SKM-1 treated with dmso at 0.1 percent for 144 hours (cell line): ENCODE data around the gene PACSIN1.

Experiments
- DNase-seq: peaks from one replicate; lab custom pipeline; 2025; ENCODE audit not compliant: unreplicated experiment; lab: John Stamatoyannopoulos, UW

Gene PACSIN1

DNA sequence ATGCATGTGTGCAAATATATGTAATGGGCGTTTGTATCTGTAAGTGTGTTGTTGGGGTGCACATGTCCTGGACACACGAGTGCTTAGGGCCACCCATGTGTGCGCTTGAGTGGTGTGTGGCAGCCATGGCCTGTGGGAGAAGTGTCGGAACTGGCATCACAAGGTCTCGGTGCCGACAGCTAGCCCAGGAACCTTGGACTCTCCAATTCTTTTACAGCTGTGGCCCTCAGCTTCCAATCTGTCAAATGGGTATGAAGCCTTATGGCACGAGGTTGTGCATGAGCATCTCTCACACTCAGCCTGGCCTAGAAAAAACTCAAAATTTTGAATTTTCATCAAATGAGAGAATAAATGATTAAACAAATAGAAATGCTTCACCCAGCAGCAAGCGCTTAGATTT lies 48.2 kb downstream of the PACSIN1 start:
- no peak for DNase-seq

DNA sequence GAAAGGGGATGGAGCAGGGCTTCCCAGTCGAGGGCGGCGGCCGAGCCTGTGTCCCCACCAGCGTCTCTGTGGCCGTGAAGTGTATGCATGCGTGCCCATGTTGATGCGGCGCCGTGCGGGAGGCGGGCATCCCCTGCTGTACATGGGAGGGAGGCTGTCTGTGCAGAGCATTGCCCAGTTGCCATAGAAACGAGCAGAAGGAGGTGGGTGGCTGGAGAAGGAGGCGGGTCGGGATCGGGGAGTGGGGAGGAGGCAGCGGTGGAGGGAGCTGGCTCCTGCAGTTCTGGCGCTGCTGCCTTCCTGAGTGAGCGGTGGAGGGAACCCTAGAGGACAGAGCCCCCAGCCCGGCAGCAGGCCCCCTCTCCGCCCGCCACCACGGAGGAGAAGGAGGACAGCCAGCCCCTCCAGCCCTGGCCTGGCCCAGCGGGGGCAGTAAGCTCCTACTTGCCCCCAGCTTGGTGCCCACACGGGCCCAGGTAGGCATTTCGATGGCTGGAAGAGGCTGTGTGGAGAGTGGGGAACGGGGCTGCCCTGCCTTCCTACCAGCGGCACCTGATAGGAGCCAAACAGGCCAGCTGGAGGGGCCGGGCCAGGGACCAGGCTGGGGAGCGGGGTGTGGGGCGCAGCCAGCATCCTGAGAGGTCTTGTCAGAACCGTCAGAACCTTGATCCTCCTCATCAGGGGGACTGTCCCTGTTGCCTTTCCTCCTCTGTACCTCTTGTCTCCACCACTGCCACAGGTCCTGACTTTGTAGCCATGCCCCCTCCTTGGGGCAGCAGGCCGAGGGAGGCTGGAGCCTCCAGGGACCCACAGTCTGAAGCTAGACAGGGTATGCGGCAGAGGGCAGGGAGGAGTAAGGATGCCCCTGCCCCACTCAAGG lies 49.0 kb downstream of the PACSIN1 start:
- DNase-seq, result no peak

DNA sequence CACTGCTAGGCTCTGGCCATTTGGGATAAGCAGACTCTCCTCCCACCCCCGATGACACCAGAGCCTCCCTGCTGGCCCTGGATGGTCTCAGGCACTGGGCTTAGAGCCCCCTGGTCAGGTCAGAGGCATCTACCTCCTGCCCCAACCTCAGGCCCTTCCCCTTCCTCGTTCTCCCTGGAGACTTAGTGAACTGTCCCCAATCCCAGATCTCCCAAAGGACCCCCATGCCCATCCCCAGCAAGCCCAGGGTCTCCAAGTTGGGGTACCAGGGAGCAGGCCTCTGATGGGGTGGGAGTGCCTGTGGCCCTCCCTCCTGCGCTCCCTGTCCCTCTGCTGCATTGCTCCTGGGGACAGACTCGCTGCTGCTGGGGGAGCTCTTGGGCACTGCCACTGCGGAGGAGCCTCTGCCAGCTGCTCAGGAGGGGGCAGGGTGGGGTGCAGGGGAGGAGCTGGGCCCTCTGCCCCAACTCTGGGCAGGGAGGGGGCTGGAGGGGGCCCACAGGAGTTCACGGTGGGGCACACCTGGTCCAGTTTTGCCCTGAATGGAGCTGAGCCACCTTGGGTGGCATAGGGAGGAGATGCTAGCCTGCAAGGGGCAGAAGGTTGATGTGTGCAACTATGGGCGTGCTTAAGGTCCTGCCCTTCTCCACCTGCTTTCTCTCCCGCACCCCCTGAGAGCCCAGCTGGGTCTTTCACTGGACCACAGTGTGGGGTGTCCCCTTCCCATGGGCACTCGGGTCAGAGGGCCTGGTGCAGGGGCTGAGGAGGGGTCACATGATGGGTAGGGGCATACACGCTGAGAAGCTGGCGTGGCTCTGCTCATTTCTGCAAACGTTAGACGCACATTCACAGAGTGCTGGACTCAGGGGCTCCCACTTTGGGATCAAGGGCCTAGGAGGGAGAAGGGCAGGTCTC lies 49.9 kb downstream of the PACSIN1 start:
- no peak for DNase-seq

DNA sequence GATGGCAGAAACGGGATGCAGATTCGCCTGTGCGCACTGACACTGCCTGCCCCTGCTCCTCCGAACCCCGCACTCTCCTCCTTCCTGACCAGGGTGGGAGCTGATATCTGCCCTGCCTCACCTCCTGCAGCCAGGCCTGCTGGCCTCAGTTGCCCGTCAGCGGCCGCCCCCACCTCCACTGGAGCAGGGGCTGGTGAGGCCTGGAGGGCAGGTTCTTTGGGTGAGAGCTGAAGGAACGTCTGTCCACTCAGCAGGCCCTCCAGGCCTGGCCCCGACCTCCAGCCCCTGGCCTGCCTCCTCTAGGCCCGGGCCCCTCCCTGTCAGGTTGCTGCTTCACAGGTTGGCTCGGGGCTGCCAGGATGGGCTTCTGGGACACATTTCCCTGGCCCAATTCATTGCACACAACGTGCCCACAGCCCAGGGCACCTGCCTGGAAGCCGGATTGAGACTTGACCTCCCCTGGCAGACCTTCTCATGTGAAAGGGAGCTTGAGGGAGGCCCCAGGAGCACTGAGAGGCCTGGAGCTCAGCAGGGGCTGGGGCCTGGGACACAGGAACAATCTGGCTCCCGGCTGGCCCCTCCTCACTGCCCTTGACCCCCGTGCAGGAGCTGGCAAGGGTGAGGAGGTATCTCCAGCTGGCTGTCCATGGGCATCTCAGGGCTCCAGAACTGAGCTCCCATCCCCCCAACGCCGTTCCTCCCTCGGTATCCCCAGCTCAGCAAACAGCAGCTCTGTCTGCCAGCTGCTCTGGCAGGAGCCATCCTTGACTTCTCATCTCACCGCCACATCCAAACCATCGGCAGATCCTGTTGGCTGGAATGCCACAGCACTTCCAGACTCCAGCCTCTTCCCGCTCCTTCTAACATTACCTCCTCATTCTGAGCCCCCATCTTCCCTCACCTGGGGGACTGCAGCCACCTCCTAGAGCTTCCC lies 50.8 kb downstream of the PACSIN1 start:
- no peak for DNase-seq

DNA sequence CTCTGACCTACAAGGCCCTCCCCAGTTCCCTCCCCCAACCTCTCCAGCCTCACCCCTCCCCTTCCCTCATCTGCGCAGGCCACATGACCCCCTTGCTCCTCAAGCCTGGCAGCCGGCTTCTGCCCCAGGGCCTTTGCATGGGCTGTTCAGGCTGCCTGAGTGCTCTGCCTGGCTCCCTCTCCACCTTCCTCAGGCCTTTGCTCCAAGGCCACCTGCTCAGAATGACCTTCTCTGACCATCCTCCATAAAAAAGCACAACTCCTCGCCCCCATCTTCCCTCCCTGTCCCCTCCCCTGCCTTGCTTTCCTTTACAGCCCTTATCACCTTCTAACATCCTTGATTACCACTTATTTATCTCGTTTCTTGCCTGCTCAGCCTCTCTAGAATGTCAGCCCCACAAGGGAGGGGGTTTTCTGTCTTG lies 51.6 kb downstream of the PACSIN1 start:
- no peak for DNase-seq

DNA sequence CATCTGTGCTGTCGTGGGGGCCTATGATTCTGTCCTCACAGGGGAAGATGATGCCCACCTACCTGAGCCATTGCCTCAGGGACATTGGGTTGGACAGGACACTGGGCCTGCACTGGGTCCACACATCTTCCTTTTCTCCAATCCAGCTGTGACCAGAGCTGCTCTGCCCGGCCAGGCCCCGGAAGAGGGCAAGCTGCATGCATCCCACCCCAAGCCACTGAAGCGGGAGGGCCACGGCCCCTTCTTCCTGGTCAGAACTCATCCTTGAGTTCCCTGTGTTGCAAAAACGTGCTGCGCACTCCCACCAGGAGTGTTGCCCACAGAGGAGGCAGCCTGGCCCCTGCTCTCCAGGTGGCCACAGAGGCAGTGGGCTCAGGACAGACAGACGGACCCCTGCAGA lies 52.1 kb downstream of the PACSIN1 start:
- no peak for DNase-seq

DNA sequence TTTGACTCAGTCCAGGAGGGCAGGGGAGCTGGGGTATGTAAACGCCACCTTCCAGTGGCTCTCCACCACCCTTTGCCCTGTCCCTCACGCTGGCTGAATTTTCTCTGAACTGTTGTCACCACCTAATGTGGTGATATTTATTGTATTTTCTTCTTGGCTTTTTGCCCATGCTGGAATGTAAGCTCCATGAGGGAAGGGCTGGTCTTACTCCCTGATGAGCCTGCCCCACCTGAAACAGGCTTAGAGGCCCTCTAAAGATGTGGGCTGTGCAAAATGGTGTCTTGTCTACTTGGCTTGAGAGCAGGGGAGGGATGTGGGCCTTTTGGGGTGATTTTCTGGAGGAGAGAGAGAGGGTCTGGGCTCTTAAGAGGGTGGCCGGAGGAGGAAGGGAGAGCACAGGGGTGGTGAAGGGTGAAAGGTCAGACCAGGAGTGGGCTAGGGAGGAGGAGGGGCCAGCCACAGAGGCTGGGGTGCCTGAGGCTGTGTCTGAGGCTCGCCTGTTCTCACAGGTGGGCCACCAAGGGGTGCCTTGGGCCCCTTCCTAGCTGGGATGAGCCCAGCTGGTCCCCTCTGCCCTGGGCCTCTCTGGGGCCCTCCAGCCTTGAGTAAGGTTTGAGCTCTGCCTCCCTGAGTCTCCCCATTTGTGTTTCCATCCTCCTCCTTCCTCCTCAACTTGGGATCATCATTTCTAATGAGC lies 52.9 kb downstream of the PACSIN1 start:
- no peak for DNase-seq

DNA sequence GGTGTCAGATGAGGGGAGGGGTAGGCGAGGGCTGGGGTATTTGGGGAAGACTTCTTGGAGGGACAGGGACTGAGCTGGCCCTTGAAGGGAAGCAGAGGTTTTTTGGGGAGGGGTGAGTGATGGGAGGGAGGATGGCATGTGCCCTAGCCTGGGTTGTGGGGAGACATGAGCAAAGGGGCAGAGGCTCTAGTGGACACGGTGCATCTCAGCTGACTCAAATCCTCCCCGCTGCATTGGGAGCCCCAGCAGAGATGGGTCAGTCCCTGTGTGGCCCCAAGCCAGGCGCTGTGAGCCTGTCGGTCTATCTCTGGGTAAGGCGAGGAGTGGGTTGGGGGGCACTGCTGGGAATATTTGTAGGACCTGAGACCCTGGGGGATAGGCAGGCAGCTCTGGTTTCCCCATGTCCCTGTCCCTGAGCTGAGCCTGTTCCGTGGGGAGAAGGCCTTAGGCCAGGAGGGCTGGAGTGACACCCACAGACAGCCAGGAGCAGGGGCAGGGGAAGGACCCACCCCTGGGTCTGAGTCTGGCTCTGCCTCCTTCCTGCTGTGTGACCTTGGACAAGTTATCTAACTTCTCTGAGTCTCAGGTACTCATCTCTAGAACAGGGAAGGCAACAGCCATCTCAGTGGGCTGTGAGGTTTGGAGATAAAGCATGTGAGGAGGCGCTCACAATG lies 54.2 kb downstream of the PACSIN1 start:
- no peak for DNase-seq

DNA sequence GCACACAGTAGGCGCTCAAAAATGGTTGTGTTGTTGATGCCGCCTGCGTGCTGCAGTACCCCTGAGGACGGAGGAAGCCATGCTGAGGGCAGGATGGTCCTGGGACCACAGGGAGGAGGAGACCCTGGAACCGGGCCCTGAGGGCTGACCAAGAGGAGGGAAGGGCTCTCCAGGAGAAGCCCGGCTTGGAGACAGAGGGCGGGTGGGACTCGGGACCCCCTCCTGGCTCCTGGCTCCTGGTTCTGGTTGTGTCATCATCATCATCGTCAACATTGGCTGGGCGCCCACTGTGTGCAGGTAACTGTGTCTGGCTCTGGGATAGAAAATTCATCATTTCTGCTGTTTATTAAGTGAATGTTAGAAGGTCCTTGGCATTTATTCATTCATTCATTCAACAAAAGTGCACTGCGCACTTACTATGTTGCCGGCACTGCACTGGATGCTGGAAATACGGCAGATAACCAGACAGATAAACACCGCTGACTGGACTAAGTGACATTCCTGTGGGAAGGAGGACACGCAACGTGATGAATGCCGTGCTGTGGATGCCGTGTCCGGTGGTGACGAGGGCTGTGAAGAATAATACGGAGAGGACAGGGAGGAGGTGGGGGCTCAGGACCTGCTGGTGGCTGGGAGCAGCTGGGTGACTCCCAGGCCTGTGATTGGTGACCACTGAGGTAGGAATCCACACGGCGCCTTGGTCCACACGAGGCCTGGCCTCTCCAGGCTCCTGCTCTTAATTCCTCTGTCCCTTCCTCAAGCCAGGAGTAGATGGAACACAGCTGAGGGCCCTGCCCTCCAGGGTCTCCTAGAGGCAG lies 55.0 kb downstream of the PACSIN1 start:
- DNase-seq, result no peak

DNA sequence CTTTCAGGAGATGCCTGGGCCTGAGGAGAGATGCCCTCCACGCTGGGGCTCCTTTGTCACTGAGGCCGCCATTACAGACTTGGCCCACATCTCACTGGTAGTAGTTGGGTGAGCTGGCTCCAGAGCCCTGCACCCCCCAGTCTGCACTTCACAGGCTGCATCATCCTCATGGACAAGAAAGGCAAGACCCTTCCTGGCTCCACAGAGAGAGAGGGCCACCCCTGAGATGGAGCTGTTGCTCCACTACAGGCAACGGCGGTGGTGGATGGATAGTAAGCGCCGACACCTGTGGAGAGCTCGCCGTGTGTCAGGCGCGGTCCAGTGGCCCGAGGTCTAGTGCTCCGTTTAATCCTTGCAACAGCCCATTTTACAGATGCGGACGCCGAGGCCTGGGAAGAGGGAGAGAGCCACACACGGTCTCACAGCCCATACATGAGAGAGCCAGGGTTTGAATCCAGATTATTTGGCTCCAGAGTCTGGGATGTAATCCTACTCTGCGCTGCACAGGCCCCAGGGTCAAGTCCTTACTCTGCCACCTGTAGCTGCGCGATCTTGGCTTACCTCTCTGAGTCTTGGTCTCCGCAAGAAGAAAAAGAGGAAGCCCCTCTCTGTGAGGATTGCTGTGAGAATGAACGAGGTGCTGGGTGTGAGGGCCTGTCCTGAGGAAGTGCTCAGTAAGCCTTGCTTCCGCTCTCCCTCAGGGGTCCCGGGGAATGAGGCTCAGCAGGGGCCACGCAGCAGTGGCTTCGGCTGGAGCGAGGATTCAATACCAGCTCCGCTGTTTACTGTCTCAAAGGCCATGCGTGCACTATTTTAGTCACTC lies 55.8 kb downstream of the PACSIN1 start:
- no peak for DNase-seq

DNA sequence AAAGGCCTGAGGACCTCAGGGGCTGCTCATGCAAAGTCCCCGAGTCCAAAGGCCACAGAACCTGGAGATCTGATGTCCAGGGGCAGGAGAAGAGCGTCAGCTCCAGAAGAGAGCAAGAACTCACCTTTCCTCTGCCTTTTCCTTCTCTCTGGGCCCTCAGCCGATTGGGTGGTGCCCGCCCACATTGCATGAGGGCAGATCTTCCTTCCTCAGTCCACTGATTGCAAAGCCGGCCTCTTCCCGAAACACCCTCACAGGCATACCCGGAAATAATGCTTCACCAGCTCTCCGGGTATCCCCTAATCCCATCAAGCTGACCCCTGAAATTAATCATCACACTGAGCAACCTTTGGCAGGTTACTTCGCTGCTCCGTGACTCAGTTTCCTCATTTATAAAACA lies 56.9 kb downstream of the PACSIN1 start:
- no peak for DNase-seq

DNA sequence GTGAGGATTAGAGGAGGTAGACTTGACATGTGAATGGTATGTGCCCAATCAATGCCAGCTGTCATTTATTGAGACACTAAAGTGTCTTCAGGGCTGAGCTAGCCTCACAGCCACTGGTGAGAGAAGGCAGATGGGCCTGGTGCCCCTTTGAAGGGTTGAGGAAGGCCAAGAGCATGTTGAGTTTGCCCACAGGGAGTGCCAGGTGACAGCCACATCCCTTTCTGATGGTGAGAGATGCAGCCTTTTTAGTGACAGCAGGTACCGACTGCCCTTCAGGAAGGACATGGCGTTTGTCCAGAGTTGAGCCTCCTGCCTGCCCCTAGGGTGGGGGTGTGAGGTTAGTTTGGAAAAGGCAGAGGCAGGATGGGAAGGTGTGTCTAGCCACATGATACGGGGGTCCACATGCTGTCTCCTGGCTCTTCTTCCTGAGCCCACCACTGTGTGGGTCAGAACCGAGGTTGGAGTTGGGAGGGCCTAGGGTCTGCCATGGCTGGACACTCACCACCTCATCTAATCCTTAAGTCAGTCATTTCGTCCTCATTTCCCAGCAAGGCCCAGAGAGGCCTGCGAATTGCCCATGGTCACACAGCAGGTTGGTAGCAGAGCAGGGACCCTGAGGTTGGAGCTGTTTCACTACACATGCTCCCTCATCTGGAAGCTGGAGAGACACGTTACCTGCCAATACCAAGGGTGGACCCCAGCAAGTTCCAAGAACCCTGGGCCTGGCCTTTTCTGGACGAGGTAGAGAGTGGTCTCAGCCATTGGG lies 57.7 kb downstream of the PACSIN1 start:
- no peak for DNase-seq

DNA sequence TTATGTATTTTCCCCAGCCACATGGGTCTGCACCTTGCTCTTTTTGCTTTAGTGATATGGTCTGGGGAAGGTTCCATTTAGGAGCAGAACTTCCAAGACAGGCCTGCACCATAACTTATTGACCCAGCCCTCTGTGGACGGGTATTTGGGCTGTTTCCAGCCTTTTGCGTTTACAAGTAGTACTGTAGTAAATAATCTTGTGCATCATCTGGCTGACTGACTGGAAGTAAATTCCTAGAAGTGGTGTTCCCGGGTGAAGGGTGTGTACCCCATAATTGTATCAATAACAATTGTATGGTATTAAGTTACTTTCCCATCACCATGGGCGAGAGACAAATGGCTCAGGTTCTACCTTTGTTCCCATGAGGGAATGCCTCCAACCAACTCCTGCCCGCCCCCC lies 58.6 kb downstream of the PACSIN1 start:
- DNase-seq, result no peak

DNA sequence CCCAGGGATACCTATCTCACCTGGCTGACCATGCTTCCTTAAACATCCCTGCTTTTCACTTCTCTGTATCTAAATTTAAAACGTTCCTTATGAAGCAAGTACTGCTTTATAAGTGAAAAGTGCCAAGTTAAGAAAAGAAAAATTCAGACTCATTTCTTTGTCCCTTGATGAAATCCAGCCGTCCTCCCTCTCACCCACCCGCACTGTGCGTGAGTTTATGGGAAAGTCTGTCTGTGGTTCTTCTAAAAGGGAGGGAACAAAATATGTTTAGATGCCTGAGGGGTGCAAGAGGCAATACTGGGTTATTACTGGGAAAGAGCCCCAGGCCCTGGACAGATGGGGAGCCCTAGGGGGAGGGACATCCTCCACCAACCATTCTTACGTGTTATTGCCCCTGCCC lies 59.1 kb downstream of the PACSIN1 start:
- DNase-seq, result no peak

DNA sequence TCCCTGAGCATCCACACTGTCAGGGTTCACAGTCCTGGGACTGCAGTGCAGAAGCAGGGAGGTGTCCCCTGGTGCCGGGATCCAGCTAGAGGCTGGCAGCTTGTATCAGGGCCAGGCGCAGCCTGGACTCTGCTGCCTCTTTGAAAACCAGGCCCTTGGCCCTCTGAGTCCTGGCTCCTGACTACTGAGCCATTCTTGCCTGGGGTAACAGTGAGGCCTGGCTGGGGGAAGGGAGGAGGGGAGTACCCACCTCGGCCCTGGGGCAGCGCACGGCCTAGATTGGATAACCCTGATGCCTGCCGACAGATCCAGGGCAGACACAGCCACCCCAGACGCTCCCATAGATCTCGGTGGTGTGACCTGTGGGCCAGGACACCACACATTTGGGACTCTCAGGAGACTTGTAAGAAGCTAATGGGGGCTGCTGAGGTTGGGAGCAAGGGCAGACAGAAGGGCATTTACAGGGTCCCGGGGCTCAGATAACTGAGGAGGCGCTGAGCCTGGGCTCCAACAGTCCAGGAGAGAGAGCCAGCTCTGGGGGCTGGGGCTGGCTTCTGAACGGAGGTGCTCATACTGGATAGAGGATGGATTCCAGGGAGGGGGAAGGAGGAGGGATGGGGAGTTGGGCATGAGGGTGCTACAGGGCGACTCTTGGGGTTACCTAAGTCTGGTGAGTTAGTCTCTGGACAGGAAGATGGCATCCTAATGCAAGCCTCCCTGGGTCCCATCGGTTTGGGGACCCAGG lies 59.7 kb downstream of the PACSIN1 start:
- DNase-seq, result no peak

DNA sequence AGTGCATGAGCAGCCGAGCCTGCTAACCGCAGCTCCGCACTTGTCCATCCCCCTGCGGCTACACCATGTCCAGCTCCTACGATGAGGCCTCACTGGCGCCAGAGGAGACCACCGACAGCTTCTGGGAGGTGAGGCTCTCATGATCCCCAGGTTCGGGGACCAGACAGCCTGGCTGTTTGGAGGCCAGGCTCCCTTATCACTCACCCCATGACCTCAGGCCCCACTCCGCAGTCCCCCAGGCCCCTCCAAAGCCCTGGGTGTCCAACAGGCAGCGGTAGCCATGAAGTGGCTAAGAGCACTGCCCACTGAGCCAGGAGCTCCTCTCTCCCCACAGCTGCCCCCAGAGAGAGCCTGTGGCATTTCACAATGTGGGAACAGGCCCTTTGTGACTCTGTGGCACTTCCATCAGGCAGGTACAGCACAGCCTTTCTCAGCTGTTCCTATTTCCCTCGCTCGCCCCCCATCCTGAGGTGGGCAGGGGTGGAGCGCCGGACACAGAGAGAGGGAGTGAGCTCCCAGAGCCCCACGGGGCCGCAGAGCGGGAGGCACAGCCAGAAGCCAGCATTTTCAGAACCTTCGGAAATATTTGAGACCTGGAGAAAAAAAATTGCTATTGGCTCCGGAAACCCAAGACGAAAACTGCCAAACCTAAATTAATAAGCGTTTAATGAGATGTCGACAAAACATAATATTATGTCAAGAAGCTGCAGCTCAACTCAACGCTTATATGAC lies 60.5 kb downstream of the PACSIN1 start:
- no peak for DNase-seq
